Measurements from ENCODE around the gene TRIP10.

- no peak for TF ChIP-seq CTCF (conservative IDR thresholded peaks at IDR 0.05; ENCODE audit: low read depth, low read length)
- TF ChIP-seq EZH2 (IDR thresholded peaks at IDR 0.05; ENCODE audit: low read length, unreplicated experiment): no peak
- TF ChIP-seq EZH2phosphoT487 (IDR thresholded peaks at IDR 0.05; ENCODE audit: borderline replicate concordance, low read length): no peak
Observed at GRCh38 chr19:6743714-6744380, 4.4 kb downstream of the TRIP10 start.
